ENCODE results near the gene RBM19. TPM values are rescaled to one million over a fixed set of nuclear protein-coding genes. Genes with fewer than 3 reads are reported as not detected.

The RBM19 gene
- total RNA-seq, 4 donors from 2014 or later = 20.7 to 41.1 (median 23.4) TPM

GRCh38 chr12:113910751-113911272 lies 55.3 kb downstream of the RBM19 start:
- intact Hi-C loops (cut with DNase I; ENCODE audit: low total_unique reads) = loop anchor here (10.0 kb wide), 1 partner anchor 446 kb away; no protein-coding TSS in a partner anchor
- TF ChIP-seq CTCF (IDR thresholded peaks at IDR 0.05) (no peak), POLR2A (IDR thresholded peaks at IDR 0.05) (no peak)
- WGBS, 2 donors = 74 to 85% methylated on average over 6 of the region's 6 CpGs
- H3K4me3 ChIP-seq (ENCODE audit: low read depth, poor library complexity, severe bottlenecking) = no peak overlapping the region
- no peak for DNase-seq (ENCODE audit: low spot score in 2 of 2)

- no peak overlapping the region for H3K4me3 ChIP-seq (ENCODE audit: low read depth, poor library complexity, severe bottlenecking)
- DNase-seq (ENCODE audit: low spot score in 2 of 2) = no peak
- intact Hi-C loops (cut with DNase I; ENCODE audit: low total_unique reads) = loop anchor here (10.0 kb wide), 1 partner anchor 445 kb away; no protein-coding TSS in a partner anchor
- TF ChIP-seq CTCF (IDR thresholded peaks at IDR 0.05) (no peak), POLR2A (IDR thresholded peaks at IDR 0.05) (no peak)
- 94 to 98% methylated on average over 13 of the region's 13 CpGs for WGBS, 2 donors
These were observed 56.2 kb downstream of the RBM19 start for GRCh38 chr12:113909776-113910420.

GRCh38 chr12:113908584-113909100 lies 57.5 kb downstream of the RBM19 start:
- H3K4me3 ChIP-seq (ENCODE audit: low read depth, poor library complexity, severe bottlenecking) = no peak overlapping the region
- TF ChIP-seq CTCF (IDR thresholded peaks at IDR 0.05) = no peak
- TF ChIP-seq POLR2A (IDR thresholded peaks at IDR 0.05) = no peak
- WGBS, 2 donors = 88 to 90% methylated on average over 6 of the region's 6 CpGs
- no peak for DNase-seq (ENCODE audit: low spot score in 2 of 2)
- intact Hi-C loops (cut with DNase I; ENCODE audit: low total_unique reads) = no loop called here

- H3K4me3 ChIP-seq (ENCODE audit: low read depth, poor library complexity, severe bottlenecking) = no peak overlapping the region
- intact Hi-C loops (cut with DNase I; ENCODE audit: low total_unique reads) = no loop called here
- TF ChIP-seq POLR2A (IDR thresholded peaks at IDR 0.05) (no peak), CTCF (IDR thresholded peaks at IDR 0.05) (no peak)
- DNase-seq (ENCODE audit: low spot score in 2 of 2) = no peak
- 95% methylated on average over 11 of the region's 11 CpGs for WGBS, 2 donors
These were observed 58.5 kb downstream of the RBM19 start for GRCh38 chr12:113907446-113908180.

DNA sequence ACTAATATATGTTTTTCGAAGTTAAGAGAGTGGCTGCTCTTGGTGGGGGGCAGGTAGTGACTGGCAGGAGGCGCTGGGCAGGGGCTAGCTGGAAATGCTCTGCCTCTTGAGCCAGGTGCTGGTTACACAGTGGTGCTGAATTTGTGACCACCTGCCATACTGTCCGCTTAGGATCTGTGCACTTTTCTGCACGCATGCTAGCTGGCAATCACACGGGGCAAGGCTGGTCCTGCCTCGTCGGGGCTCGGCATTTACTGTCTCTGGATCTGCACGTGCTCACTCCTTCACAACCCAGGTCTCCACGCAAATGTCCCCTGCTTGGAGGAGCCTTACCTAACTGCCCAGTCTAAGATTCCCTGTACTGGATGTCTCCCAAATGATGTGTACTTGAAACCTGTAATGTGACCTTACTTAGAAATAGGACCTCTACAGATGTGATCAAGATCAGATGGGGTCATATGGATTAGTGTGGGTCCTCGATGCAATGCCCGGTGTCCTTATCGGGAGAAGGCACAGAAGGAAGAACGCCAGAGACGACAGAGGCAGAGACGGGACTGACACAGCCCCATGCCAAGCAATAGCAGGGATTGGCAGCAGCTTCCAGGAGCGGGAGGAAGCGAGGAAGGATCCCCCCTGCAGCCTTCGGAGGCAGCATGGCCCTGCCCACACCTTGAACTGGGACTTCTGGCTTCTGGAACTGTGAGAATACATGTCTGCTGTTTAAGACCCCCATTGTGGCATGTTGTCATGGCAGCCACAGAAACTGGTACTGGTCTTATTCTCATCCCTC lies 59.5 kb downstream of the RBM19 start:
- 95% methylated on average over 19 of the region's 19 CpGs for WGBS, 2 donors
- H3K4me3 ChIP-seq (ENCODE audit: low read depth, poor library complexity, severe bottlenecking) = no peak overlapping the region
- DNase-seq (ENCODE audit: low spot score in 2 of 2) = no peak
- intact Hi-C loops (cut with DNase I; ENCODE audit: low total_unique reads) = no loop called here
- TF ChIP-seq POLR2A (IDR thresholded peaks at IDR 0.05) (no peak), CTCF (IDR thresholded peaks at IDR 0.05) (no peak)

Data from lower leg skin (tissue), 4 donors.